GM19351 (cell line): ENCODE data around the gene CCN2.

Source experiments
- ATAC-seq: cut with Tn5 transposase; IDR thresholded peaks from one replicate; pipeline ENCODE4 v1.9.1; 2021; ENCODE audit warnings: mild to moderate bottlenecking, moderate library complexity; ENCODE audit not compliant: unreplicated experiment

Gene CCN2

GRCh38 chr6:131950767-131951575 lies at the start of gene CCN2:
Gene CCN2 (minus strand): TSS chr6:131951372. CDS start chr6:131951172, 200 bp downstream.
- ATAC-seq: no peak

GRCh38 chr6:132000296-132000695 lies 49.1 kb upstream of the CCN2 start:
- ATAC-seq: no peak

GRCh38 chr6:131999545-132000146 lies 48.5 kb upstream of the CCN2 start:
- ATAC-seq: no peak

GRCh38 chr6:131998255-131998982 lies 47.2 kb upstream of the CCN2 start:
- no peak for ATAC-seq

- ATAC-seq: no peak
Observed at GRCh38 chr6:131997429-131998153, 46.4 kb upstream of the CCN2 start.

GRCh38 chr6:131995917-131996316 lies 44.7 kb upstream of the CCN2 start:
- no peak for ATAC-seq

GRCh38 chr6:131992557-131992956 lies 41.4 kb upstream of the CCN2 start:
- ATAC-seq: no peak

- no peak for ATAC-seq
Observed at GRCh38 chr6:131989036-131989435, 37.9 kb upstream of the CCN2 start.

- no peak for ATAC-seq
Observed at GRCh38 chr6:131982740-131983259, 31.6 kb upstream of the CCN2 start.

GRCh38 chr6:131981624-131981978 lies 30.4 kb upstream of the CCN2 start:
- no peak for ATAC-seq

GRCh38 chr6:131980791-131981623 lies 29.8 kb upstream of the CCN2 start:
- ATAC-seq: no peak

GRCh38 chr6:131980338-131980790 lies 29.2 kb upstream of the CCN2 start:
- ATAC-seq: no peak

- ATAC-seq: no peak
Observed at GRCh38 chr6:131979515-131980337, 28.6 kb upstream of the CCN2 start.

- ATAC-seq: no peak
Observed at GRCh38 chr6:131978522-131978921, 27.4 kb upstream of the CCN2 start.

- ATAC-seq: no peak
Observed at GRCh38 chr6:131976545-131977061, 25.4 kb upstream of the CCN2 start.

GRCh38 chr6:131972741-131973140 lies 21.6 kb upstream of the CCN2 start:
- no peak for ATAC-seq

- no peak for ATAC-seq
Observed at GRCh38 chr6:131970076-131970859, 19.1 kb upstream of the CCN2 start.

GRCh38 chr6:131968656-131969055 lies 17.5 kb upstream of the CCN2 start:
- ATAC-seq: no peak
